GM21529 (cell line): ENCODE measurements around the gene DNLZ.
"Not testable (repeated sequence)": the region's sequence is repeated elsewhere in the genome, so short reads cannot be mapped to it uniquely, and the experiment has no call there.

Experiments used
- ATAC-seq: cut with Tn5 transposase; IDR thresholded peaks from one replicate; pipeline ENCODE4 v1.9.1; 2021; ENCODE audit not compliant: unreplicated experiment

DNLZ gene

DNA sequence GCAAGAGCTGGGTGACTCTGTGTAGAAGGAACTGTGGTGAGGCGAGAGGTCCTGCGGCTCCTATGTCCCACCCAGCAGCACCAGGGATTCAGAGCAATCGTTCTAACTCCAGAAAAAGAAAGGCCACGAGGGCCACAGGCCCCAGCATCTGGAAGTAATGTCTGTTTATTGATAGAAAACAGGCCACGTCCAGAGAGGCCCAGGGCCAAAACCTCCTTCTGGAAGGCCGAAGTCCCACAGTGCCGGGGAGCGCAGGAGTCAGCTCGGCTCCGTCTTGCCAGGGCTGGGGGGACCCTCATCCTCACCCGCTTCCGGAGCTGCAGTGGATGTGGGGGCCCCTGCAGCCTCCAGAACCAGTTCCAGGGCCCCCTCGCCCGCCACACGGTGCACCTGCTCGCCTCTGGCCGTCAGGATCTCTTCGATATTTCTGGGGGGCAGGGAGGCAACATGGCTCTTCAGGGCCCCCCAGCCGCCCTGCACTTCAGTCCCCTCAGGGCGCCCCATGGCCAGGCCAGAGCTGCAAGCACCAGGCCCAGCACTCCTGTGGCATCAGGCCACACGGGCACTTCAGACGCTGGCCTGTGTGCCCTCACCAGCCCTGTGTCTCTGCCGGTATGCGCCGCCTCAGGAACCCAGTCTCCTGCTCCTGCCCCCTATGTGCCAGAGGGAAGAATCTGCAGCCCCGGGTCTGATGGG, 1.6 kb downstream of the DNLZ start:
- ATAC-seq = no peak

GRCh38 chr9:136361047-136361753, 2.3 kb downstream of the DNLZ start:
- ATAC-seq = no peak

DNA sequence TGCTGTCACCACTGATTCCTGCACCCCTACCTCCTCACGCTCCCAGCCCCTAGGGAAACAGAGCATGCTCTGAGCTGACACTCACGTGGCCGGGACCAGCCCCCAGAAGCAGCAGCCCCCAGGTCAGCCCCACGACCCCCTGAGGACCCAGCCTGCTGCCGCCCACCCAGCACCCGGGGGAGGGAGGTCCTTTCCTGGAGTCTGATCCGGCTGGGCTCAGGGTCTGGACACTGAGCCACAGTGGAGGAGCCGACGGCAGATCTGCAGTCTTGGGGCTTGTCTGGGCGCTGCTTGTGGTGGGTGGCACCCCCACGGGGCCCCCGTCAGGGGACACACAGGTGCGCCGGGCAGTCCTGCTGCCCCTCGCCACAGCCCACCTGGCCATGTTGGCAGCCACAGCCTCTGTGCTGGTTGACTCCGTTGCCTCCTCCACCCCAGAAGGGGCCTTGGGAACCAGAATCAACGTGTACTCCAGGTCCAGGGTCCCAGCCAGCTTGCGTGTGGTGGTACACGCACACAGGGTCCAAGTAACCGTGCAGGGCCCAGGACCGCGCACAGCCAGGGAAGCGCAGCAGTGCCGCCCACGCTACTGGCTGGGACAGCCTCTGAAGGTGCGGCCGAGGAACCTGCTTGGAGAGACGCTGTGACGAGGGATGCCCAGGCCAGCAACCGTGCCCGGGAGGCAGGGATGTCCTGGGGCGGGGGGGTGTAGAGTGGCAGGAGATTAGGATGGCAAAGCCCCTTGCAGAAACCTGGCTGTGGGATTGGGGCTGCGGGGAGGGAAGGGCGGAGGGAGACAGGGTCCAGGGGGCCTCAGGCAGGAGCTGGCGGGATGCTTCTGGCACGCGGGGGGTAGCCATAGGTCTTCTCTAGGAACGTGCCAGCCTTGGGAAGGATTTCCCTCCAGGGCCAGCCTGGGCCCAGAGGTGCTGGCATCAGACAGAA, 3.5 kb downstream of the DNLZ start:
- ATAC-seq = no peak

- no peak for ATAC-seq
Measured at GRCh38 chr9:136358888-136359287, 4.7 kb downstream of the DNLZ start.

GRCh38 chr9:136358016-136358415, 5.5 kb downstream of the DNLZ start:
- no peak for ATAC-seq

GRCh38 chr9:136357202-136357725, 6.3 kb downstream of the DNLZ start:
- no peak for ATAC-seq

- ATAC-seq = no peak
Measured at GRCh38 chr9:136355616-136356557, 7.7 kb downstream of the DNLZ start.

DNA sequence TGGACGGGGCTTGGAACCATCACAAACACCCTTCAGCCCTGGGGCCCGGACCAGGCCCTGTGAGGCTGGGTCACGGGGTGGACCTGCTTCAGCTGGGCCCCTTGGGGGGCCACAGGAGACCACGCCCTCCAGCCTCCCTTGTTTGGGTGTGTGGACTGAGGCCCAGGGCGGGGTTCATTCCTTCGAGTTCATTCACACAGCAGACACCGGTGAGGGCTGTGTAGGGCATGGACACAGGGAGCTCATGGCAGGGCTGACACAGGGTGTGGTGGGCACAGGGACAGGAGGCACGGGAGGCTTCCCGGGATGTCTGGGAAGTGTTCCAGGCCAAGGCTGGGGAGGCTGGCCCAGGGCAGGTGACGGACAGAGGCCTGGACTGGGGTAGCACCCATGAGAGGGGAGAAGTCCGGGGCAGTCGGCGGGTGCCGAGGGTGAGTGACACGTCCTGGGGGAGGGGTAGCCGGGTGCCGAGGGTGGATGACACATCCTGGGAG, 8.9 kb downstream of the DNLZ start:
- ATAC-seq = no peak

- ATAC-seq = no peak
Measured at GRCh38 chr9:136353757-136354488, 9.6 kb downstream of the DNLZ start.

DNA sequence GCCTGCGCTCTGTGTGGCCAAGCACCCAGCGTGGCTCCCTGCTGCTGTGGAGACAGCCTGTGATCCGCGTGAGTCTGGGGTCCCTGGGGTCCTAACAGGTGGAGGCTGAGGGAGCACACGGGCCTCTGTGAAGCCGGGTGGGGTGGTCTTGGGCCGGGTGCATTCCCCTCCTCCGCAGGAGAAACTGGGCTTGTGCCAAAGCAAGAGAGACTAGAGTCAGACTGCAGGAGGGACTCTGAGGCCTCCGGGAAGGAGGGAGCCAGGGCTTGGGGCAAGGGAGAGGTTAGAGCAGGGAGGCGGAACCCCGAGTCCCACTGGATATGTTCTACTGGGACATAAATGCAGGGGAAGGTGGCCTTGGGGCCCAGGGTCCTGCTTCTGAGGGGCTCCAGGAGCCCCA, 10.5 kb downstream of the DNLZ start:
- ATAC-seq = no peak

DNA sequence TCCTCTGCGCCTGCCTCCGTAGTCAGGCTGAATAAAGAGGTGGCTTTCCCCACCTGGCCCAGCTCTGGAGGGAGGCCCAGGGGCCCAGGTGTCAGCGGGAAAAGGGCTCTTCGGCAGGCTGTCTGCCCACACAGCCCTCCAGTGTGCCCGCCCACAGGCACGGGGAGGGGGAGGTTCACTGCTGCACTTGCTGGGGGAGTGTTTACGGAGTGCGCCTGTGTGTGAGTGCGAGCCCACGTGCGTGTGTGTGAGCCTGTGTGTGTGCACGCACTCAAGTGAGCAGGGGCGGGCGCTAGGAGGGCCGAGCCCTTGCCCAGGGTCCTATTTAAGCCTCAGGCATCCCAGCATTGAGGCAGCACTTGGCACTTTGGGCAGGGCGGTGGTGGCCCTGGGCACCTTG, 10.9 kb downstream of the DNLZ start:
- no peak for ATAC-seq

GRCh38 chr9:136351868-136352267, 11.7 kb downstream of the DNLZ start:
- ATAC-seq = not testable (repeated sequence)

GRCh38 chr9:136351252-136351800, 12.2 kb downstream of the DNLZ start:
- no peak for ATAC-seq

DNA sequence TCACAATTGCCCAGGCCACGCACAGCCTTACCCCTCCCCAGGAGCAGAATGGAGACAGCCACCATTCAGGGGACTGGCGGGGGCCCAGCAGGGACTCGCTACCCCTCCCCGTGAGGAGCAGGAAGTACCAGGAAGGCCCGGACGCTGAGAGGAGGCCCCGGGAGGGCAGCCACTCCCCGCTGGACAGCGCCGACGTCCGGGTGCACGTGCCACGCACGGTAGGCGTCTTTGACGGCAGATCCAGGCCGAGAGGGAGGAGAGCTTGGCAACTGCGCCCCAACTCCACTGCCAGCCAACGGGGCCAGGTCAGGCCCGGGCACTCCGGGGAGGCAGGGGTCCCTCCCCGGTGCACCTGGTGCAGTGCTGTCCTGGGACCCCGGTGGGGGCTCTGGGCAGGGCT, 14.0 kb downstream of the DNLZ start:
- ATAC-seq = no peak

DNA sequence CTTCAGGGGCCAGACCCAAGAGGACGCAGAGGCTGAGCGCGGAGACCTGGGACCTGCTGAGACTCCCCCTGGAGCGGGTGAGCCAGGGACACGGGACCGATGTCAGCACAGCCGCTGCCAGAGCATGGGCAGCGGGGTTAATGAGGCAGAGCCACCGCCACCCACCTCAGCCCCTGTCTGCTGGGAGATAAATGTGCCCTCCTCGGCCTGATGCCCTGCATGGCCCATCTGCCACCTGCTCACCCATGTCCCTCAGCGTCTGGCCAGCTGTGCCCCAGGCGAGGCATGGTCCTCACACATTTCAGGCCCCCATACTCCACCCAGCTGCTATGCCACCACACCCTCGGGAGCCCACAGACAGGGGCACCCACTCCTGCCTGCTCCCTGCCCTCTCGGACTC, 14.9 kb downstream of the DNLZ start:
- no peak for ATAC-seq

DNA sequence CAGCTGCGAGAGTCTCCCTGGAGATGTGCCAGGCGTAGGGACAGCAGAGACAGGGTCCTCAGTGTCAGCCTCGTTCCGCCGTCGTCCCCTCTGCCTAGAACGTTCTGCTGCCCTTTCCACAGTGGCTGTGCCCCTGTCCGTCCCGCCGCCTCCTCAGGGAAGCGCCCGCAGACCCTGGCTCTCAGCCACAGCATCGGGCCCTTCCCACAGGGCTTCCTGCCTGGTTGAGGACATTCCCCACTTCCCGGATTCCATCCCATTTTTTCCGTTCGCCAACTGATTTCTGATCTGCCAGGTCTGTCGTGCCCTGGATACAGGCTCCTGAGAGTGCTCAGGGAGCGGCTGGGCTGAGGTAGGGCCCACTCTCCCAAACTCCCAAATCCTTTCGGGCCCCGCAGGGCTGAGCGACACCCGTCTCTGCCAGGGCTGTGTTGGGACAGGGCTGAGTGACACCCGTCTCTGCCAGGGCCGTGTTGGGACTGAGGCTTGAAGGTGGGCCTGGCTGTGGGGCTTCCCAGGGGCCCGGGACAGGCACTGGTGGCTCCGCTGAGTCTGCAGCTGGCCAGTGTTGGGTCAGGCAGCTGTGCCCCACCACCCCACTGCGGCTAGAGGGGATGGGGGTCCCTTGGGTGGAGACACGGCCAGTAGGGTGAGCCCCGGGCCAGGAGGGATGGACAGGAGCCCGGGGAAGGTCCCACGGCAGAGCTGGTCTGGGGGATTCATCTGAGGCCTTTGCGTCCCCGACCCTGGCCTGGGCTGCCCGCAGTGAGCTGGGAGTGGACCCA, 15.9 kb downstream of the DNLZ start:
- ATAC-seq = no peak

DNA sequence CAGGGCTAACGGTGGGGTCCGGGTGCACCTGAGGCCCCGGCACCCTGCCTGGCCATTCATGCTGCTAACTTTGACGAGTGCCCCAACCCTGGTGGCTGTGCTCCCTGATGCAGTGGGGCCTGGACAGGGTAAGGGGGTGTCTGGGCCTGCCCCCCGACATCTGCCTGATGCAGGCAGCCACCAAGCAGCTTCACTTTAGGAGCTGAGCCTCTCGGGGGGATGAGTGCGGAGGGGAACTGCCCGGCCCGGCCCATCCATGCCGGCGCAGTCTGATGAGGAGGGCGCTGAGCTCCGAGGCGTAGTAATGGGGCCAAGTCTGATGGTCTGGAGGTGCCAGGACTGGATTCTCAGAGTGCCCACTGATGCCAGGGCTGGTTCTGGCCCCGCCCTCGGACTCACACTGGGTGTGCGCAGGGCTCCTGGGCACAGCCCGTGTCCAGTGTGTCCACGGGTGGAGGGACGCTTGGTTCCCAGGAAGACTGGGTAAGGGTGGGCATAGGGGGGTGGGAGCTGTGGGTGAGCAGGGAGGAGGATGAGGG, 16.5 kb downstream of the DNLZ start:
- no peak for ATAC-seq

DNA sequence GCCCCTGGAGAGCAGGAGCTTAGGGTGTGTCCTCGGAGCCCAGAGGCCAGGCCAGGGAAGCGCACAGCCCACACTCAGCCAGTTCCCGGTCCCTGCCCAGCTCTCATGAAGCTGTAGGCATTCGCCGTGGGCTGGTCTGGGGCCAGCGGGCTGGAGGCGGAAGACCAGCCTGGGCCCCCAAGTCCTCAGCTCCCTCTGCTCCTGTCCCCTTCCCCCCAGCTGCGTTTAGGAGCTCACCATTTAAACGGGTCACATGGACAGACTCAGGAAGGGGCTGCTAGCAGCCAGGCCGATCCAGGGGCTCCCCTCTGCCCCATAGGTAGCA, 17.4 kb downstream of the DNLZ start:
- no peak for ATAC-seq
